ENCODE measurements around the gene ARPC3. TPM values are rescaled to one million over a fixed set of nuclear protein-coding genes. Genes with fewer than 3 reads are reported as not detected.

The ARPC3 gene
- total RNA-seq, 2 donors from 2014 or later, result 293 to 338 TPM

DNA sequence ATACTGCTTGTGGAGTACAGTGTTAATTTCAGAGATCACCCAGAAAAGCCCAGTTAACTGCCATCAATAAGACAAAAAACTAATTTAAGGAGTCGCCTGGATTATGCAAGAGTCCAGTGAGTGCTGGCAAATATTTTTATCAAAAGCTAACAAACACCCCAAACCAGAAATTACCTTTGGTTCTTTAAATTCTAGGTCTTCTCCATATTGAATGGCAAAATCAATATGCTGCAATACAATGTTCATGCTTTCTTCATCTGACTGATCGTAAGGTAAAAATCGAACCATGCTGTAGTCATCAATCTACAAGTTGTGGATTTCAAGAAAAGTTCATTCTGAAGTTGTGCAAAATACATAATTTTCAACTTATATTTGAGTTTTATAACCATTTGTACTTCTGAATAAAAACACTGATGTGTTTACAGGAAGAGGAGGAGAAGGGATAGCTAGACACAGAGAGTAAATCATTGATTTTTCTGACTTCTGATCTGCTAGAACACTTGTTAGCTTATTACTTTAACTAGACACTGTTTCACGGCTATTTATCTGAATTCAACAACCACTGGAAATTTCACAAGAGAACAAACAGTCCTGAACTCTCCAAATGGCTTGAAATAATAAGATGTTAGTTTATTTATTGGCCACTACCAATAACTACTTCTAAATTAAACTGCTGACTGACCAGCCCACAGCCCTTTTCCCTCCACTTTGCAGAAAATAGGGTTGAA, 3.6 kb upstream of the ARPC3 start:
- DNase-seq (ENCODE audit: low spot score), result no peak
- TF ChIP-seq, protein P1, sequence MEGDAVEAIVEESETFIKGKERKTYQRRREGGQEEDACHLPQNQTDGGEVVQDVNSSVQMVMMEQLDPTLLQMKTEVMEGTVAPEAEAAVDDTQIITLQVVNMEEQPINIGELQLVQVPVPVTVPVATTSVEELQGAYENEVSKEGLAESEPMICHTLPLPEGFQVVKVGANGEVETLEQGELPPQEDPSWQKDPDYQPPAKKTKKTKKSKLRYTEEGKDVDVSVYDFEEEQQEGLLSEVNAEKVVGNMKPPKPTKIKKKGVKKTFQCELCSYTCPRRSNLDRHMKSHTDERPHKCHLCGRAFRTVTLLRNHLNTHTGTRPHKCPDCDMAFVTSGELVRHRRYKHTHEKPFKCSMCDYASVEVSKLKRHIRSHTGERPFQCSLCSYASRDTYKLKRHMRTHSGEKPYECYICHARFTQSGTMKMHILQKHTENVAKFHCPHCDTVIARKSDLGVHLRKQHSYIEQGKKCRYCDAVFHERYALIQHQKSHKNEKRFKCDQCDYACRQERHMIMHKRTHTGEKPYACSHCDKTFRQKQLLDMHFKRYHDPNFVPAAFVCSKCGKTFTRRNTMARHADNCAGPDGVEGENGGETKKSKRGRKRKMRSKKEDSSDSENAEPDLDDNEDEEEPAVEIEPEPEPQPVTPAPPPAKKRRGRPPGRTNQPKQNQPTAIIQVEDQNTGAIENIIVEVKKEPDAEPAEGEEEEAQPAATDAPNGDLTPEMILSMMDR (IDR thresholded peaks at IDR 0.05), result no peak
- TF ChIP-seq POLR2AphosphoS5 (IDR thresholded peaks at IDR 0.05), result no peak
- TF ChIP-seq POLR2A (IDR thresholded peaks at IDR 0.05), result no peak
- intact Hi-C loops (cut with DNase I), result loop anchor here (5.0 kb wide), 2 partner anchors 149 to 434 kb away; no protein-coding TSS in a partner anchor
- Histone ChIP-seq H3K36me3 (no peaks in the 10 kb centered on the region), H3K4me1 (replicated peaks) (no peaks in the 10 kb centered on the region), H3K9me3 (no peaks in the 10 kb centered on the region), H3K4me3 (no peak overlapping the region), H3K27me3 (replicated peaks; ENCODE audit: insufficient read depth) (no peaks in the 10 kb centered on the region), H3K27ac (no peak overlapping the region)
- WGBS, result 85% methylated on average over 4 of the region's 4 CpGs

DNA sequence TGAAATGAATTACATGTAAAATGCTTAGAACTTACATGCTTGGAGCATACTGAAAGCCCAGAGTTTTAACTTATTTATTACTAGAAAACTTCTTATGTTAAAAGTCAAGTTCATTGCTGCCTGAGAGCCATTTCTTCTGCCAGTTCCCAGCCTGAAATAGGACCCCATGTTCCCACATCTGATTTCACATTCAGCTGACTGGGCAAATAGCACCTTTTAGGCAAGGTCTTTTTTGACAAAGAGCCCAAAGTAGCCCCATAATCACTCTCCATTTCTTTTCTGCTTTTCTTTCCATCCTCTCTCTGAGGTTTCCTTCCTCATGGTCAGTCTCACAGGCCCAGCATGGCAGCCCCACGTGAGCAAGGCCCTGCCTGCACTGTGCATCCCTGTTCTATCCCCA, 1.1 kb upstream of the ARPC3 start:
- intact Hi-C loops (cut with DNase I), result loop anchor here (5.0 kb wide), 2 partner anchors 151 to 436 kb away; no protein-coding TSS in a partner anchor
- Histone ChIP-seq H3K27me3 (replicated peaks; ENCODE audit: insufficient read depth) (no peaks in the 10 kb centered on the region), H3K4me3 (no peak overlapping the region), H3K9me3 (no peaks in the 10 kb centered on the region), H3K27ac (peak overlapping the region in 1 of 2 donors; percentile 79), H3K36me3 (no peaks in the 10 kb centered on the region), H3K4me1 (replicated peaks) (peaks cover 3% of the 10 kb centered on the region)
- DNase-seq (ENCODE audit: low spot score), result no peak
- TF ChIP-seq, protein P1 (IDR thresholded peaks at IDR 0.05), result no peak
- no peak for TF ChIP-seq POLR2AphosphoS5 (IDR thresholded peaks at IDR 0.05)
- TF ChIP-seq POLR2A (IDR thresholded peaks at IDR 0.05), result no peak
- WGBS, result 58% methylated on average over 1 of the region's 1 CpG

DNA sequence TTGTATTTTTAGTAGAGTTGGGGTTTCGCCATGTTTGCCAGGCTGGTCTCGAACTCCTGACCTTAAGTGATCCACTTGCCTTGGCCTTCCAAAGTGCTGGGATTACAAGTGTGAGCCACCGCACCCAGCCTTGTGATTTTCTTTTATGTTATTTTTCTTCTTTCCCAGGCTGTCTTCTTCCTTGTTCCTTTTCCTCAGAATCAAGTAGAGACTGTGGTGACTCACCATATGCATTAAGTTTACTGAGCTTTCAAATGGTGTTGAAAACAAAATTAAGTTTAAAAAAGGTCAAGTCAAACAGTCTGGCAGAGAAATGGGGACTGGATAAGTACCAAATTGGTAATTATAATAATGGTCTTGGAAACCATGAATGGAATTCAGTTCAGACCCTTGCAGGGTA, 5.7 kb downstream of the ARPC3 start:
- no peak overlapping the region for H3K4me3 ChIP-seq
- no peak for DNase-seq (ENCODE audit: low spot score)
- intact Hi-C loops (cut with DNase I), result no loop called here
- no peak overlapping the region for H3K27ac ChIP-seq
- 95% methylated on average over 3 of the region's 3 CpGs for WGBS
- H3K36me3 ChIP-seq, result peaks cover 0 to 9% of the 10 kb centered on the region in 2 donors
- peaks cover 3% of the 10 kb centered on the region for H3K4me1 ChIP-seq (replicated peaks)
- H3K9me3 ChIP-seq, result no peaks in the 10 kb centered on the region
- H3K27me3 ChIP-seq (replicated peaks; ENCODE audit: insufficient read depth), result no peaks in the 10 kb centered on the region
- TF ChIP-seq POLR2A (IDR thresholded peaks at IDR 0.05) (no peak), POLR2AphosphoS5 (IDR thresholded peaks at IDR 0.05) (no peak)
- TF ChIP-seq, protein P1 (IDR thresholded peaks at IDR 0.05), result no peak

DNA sequence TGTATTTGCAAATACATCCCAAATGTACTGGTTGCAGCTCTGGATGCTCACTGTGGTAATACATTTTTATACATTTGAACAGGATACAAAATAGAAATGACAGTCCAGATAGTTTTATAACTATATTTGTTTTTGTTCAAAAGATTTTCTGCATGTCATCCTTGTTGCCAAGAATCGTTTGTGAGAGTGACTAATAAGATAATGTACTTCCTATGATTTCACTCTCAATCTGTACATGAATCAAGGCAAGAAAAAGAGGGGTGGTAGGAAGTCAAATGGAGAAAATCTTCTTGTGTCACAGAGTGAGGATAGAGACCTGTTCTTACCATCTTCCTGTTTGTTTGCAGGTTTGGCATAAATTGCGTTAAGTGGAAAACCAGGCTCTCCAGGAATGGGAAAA, 13.9 kb downstream of the ARPC3 start:
- Histone ChIP-seq H3K4me1 (replicated peaks) (no peaks in the 10 kb centered on the region), H3K27me3 (replicated peaks; ENCODE audit: insufficient read depth) (no peaks in the 10 kb centered on the region), H3K4me3 (no peak overlapping the region), H3K27ac (no peak overlapping the region), H3K9me3 (no peaks in the 10 kb centered on the region), H3K36me3 (peaks cover 0 to 5% of the 10 kb centered on the region in 2 donors)
- no peak for DNase-seq (ENCODE audit: low spot score)
- 48% methylated on average over 2 of the region's 2 CpGs for WGBS
- TF ChIP-seq, protein P1 (IDR thresholded peaks at IDR 0.05), result no peak
- TF ChIP-seq POLR2A (IDR thresholded peaks at IDR 0.05), result no peak
- TF ChIP-seq POLR2AphosphoS5 (IDR thresholded peaks at IDR 0.05), result no peak
- intact Hi-C loops (cut with DNase I), result no loop called here

All from prostate gland (tissue), 2 donors.